COLO668 (cell line): ENCODE results near the gene SNX14.
"Not testable (repeated sequence)": the region's sequence is repeated elsewhere in the genome, so short reads cannot be mapped to it uniquely, and the experiment has no call there.

Experiments
- DNase-seq: peaks from one replicate; lab custom pipeline; 2025; ENCODE audit not compliant: unreplicated experiment; lab: John Stamatoyannopoulos, UW

SNX14 gene, protein sequence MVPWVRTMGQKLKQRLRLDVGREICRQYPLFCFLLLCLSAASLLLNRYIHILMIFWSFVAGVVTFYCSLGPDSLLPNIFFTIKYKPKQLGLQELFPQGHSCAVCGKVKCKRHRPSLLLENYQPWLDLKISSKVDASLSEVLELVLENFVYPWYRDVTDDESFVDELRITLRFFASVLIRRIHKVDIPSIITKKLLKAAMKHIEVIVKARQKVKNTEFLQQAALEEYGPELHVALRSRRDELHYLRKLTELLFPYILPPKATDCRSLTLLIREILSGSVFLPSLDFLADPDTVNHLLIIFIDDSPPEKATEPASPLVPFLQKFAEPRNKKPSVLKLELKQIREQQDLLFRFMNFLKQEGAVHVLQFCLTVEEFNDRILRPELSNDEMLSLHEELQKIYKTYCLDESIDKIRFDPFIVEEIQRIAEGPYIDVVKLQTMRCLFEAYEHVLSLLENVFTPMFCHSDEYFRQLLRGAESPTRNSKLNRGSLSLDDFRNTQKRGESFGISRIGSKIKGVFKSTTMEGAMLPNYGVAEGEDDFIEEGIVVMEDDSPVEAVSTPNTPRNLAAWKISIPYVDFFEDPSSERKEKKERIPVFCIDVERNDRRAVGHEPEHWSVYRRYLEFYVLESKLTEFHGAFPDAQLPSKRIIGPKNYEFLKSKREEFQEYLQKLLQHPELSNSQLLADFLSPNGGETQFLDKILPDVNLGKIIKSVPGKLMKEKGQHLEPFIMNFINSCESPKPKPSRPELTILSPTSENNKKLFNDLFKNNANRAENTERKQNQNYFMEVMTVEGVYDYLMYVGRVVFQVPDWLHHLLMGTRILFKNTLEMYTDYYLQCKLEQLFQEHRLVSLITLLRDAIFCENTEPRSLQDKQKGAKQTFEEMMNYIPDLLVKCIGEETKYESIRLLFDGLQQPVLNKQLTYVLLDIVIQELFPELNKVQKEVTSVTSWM

DNA sequence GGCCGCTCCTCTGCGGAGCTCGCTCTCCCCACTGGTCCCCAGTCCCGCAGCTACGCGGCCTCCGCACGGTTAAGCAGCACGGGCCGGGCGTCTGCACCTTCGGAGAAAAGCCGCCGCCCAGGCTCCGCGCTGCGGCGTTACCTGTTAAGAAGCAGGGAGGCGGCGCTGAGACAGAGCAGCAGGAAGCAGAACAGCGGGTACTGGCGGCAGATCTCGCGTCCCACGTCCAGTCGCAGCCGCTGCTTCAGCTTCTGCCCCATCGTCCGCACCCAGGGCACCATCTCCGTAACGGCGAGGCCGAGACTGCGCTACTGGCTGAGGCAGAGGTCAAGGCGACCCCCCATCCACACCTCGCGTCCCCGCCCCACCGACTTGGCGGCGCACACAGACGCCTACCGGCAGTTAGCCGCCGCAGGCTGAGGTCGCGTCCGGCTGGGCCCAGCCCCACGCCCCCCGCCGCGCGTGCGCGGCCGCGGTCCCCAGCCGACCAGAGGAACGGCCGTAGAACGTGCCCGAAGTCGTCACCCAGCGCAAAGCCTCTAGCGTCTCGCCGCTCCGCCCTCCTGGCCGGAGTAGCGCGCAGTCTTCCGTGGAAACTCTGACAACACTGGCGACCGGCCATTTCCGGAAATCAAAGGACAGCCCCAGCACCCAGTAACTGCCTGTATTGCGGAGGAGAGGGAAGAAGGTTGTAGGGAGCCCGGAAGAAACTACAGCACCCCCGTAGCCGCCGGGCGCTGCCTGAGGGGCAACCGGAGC is at the start of gene SNX14:
Gene SNX14, minus strand, starts transcription at position 421 of the 759 bp plus-strand sequence. Its CDS starts 140 bp downstream, at position 281.
- peak; percentile 89 for DNase-seq

DNA sequence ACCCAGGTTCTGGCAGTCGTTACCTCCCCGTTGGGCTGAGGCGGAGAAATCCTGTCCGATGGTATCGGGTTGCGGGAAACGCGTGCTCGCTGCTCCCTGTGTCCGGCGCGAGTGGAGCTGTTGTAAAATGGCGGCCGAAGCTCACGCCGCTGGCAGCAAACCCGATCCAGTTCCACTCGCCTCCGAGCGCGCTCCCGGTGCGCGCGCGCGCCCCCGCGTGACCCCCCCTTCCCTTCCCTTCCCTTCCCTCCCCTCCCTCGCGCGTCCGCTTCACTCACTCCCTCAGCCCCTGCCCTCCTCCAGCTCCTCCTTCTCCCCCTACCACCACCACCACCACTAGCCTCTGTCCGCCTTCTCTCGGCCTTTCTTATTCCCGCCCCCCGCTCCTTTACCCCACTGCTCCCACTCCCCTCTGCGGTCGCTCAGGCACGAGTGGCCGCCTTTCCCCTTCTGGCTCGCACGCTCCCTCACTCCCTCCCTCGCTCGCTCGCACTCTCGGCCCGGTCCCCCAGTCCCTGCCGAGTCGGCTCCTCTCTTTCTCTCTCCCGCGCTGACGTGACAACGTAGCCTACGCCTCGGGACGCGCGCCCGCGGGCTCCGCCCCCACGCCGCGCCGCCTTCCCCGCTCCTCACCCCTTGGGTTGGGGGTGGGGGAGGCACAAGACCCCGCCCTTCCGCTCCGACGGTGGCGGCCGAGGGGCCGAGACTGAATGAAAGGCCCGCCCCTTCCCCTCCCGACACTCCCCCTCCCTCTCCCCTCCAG is 49.3 kb upstream of the SNX14 start, which contains the start of gene SYNCRIP:
Gene SYNCRIP, minus strand, starts transcription at position 113 of the 763 bp plus-strand sequence. CDS start 1,447 bp downstream, outside the sequence.
- DNase-seq: peak; percentile 97

DNA sequence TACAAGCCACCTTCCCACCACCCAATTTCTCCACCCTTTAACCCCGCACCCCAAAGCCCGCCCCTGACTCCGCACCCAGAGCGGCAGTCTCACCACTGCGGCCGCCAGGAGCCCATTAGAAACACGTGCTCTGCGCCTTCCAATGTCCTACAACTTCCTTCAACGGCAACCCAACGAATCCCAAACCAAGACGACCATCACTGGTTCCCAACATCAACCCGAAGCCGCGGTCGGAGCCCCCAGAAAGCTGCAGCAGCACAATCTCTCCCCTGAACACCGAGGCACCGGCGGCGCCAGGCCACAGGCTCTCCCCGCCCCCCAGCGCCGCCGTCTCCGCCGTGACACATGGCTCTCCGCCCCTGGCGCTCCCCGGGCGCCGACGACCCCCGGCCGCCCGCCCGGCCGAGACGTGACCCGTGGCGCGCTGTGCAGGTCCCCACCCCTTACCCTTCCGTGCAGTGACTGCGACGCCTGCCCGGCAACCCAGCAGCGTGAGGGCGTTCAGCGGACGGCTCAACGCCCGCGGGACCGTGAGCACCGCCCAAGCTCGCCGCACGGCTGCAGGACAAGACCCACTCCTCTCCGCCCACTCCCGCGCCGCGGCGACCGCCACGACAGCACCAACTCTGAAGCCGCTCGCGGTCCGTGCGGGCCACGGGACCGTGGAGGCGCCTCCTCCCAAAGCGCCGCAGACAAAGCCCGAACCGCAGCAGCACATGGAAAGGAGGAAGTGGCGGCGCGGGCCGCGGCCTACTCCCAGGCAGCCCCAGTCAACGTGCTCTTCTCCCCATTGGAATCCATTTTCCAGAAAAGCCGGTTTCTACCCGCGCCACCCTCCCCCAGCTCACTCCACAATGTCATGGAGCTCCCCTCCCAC is 48.5 kb upstream of the SNX14 start:
- DNase-seq: peak; percentile 43

DNA sequence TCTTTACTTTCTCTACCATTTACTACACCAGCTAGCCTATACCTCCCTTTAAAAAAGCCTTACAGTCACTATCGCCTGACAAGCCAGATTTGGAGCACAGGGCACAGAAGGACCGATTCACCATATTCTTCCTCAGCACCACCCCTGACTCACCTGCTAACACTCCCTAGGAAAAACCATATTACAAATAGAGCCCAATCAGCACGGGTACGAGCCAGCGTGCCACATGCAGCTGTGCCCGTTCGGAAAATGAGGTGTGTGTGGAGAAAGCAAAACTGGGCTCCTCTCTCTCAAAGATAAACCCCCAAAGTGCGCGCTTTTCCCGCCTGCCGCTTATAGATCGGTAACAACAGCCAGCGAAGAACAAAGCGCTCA is 47.9 kb upstream of the SNX14 start:
- no peak for DNase-seq

DNA sequence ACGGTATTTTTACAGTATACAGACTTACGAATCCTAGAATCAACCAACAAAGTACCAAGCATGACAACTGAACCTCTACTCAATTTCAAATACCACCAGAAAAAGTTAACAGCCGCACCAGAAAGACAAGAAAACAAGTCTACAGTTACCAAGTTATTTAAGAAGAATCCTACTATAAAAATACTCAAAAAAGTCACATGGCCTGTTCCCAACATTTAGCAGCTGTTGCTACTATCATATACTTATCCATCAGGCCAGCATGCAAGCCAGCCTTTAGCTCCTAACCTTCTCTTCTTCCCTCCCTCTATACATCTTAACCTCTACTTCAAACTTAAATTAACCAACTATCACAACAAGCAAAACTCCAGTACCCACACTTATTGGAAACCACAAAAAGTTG is 47.2 kb upstream of the SNX14 start:
- no peak for DNase-seq

DNA sequence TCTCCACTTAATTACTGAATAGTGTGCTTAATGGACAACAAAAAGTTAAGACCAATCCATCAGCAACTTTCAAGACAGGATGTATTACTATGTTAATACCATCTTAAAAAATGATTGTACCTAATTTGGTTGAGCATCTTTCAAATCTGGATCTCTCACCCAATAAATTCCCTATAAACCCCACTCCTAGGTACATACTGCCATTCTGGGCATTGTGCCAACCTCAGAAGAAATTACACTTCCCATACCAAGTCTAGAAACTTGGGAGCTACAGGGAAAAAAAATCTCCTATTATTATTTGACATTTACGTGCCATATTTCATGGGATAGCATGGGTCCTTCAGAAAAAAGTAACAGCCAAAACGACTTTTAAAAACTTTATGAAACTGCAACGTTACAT is 43.9 kb upstream of the SNX14 start:
- DNase-seq: no peak

DNA sequence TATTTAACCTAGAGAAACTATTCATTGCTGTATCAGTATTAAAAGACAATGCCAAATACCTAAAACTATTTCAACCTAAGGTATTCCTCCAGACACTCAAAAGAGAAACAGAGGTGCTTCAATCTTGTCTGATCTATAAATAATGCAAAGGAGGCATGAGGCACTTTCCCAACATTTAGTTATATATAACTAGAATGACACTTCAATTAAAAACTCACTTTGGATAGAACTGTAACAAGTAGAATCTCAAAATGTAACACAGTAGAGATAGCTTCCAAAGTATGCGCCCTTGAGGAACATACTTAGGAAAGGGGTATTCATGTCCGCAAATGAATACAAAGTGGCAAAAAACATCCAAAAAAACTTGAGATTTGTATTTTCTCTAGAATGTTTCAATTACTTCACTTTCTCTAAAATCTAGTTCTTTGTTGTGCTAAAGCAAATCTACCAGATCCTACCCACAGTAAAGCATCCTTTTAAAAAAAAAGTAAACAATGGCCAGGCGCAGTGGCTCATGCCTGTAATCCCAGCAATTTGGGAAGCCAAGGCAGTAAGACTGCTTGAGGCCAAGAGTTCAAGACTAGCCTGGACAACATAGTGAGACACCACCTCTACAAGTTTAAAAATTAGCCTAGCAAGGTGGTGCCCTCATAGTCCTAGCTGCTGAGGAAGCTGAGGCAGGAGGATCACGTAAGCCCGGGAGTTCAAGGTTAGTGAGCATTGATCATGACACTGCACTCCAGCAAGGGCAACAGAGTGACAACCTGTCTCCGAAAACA is 38.7 kb upstream of the SNX14 start:
- no peak for DNase-seq

DNA sequence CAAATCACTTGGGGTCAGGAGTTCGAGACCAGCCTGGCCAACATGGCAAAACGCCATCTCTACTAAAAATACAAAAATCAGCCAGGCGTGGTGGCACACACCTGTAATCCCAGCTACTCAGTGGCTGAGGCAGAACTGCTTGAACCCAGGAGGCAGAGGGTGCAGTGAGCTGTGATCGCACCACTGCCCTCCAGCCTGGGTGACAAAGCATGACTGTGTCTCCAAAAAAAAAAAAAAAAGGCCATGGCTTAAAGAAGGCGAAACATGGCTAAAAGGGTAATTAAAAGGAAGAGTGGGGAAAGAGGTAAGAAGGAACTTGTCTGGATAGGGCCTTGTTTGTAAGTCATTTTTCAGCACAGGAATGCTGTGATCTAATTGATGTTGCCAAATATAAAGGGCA is 37.5 kb upstream of the SNX14 start:
- DNase-seq: not testable (repeated sequence)

DNA sequence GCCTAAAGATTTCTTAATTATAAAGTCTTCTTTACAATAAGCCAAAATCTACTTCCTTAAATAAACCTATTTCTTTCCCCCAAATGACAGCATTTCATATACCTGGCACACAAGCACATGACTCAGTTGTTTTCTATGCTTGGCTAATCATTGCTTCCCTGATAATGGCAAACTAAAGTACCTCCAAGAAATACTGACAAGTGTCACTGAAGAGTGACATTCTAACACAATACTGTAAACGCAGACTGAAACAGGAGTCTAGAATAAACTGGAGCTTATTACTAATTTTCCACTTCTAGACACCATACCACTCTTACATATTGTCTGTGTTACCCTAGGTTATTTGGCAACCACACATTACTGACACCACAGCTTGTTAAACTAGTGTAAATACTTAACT is 34.7 kb upstream of the SNX14 start:
- DNase-seq: no peak

DNA sequence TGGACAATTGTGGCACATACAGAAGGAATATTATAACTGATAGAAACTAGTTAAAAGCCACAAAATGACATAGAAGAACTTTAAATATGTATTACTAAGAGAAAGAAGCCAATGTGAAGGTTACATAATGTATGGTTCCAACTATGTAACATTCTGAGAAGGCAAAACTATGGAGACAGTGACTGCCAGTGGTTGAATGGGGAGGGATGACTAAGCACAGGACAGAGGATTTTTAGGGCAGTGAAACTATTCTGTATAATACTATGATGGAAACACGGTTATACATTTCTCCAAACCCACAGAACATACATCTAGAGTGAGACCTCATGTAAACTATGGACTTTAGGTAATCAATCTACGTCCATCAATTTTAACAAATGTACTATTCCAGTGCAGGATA is 26.6 kb upstream of the SNX14 start:
- no peak for DNase-seq

DNA sequence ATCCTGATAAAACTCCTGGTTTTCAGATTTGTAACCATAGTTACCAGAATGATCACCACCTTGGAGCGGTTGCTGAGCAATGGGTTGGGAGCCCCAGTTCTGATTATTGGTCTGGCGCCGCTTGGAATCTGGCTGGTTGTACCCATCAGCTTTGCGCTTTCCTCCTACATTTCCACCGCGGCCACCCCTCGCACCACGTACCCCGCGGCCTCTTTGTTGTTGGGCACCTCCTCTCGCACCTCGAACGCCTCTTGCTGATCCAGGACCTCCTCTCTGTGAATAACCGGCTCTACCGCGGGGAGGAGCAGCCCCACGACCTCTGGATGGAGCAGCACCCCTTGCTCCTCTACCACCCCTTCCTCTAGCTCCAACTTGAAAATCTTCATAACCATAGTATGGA is 21.1 kb upstream of the SNX14 start:
- no peak for DNase-seq

DNA sequence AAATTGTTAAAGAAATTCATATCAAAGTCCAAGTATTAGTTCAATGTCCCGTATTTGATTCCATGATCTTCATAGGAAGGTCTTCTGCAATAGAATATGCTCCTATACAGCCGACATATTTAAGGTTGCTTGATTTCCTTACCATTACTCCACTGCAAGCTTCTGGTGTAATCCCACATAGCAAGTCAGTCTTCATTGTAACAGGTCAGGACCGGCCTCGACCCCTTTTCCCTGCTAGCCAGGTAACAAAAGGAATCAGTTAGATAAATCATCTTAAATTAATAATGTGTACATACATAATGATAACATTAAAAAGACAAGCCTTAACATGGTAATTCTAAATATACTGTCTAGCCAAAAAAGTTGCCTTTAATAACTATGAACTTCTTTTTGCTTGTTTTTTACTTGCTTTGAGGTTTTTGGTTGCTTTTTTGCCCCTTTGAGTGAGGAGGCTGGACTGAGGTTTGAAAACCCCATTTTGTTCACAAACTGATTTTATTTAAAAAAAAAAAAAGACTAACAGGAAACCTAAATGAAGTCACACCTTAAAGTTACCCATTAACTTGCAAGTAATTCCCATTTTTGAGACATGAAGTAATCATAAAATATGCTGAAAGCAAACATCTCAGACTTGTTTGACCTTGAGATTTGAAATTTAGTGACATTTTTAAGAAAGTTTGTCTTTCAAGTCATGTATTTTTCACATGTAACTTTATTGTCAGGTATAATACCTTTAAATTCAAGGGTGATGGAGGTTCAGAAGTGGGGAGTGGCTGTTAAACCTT is 19.2 kb upstream of the SNX14 start:
- no peak for DNase-seq

DNA sequence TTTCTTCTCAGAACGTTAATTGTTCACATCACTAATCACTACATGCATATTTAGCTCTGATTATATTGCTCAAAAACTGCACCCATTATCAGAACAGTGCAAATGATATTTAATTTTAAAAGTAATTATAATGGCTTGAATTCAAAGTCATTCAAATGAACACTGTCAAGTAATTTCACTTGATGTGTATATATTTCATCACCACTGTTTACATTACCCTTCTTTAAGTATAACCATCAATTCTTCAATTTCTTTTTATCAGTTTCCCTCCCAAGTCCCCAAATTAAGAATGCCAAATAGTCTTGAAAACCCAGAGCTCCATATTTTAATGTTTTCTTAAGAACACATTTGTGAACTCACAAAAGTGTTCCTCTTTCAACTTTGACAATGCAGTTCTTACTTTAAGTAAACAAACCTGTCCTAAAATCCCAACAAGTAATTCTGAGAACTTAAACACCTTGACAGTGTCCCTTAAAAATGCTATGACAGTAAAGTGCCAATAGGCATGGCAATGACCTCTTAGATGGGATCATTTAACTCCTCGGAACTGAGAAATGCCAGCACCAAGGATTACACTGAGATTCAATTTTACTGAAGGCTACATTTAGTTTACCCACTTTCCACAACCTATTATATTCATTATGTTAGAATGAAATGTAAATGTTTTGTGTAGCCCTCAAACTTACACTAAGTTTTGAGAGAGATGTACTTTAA is 16.7 kb upstream of the SNX14 start:
- DNase-seq: no peak

DNA sequence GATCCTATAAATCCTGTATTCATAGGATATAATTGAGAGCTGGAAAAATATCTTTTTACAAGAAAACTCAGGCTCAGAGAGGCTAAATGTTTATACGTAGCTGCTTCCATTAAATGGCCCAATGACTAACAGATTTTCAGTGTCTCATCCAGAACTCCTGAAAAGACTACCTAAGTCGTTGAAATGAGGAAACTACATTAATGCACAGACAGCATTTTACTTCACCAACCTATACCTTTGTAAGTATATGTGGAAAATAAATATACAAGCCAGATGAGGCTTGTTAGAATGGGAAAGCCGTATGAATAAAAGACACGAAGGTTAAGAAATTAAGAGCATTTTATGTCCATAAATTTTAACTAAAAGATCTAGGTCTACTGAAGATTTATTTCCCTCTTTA is 8.4 kb upstream of the SNX14 start:
- no peak for DNase-seq

DNA sequence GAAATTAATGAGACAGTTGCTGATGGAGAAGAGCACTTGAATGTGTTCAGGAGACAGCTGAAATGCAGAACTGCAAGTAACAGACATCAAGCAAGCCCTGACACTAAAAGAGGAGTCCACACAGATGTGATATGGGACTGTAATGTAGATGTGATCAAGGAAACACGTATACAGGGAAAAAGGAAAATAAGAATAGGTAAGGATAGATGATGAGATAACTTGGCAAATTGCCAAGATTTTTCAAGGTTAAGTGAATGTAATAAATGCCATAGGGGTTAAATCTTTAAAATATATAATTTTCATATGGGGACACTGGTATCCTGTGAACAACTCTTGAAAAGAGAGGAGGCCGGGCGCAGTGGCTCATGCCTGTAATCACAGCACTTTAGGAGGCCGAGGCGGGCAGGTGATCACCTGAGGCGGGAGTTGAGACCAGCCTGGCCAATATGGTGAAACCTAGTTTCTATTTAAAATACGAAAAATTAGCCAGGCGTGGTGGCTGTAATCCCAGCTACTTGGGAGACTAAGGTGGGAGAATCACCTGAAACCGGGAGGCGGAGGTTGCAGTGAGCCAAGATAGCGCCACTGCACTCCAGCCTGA is 7.2 kb upstream of the SNX14 start:
- DNase-seq: no peak

DNA sequence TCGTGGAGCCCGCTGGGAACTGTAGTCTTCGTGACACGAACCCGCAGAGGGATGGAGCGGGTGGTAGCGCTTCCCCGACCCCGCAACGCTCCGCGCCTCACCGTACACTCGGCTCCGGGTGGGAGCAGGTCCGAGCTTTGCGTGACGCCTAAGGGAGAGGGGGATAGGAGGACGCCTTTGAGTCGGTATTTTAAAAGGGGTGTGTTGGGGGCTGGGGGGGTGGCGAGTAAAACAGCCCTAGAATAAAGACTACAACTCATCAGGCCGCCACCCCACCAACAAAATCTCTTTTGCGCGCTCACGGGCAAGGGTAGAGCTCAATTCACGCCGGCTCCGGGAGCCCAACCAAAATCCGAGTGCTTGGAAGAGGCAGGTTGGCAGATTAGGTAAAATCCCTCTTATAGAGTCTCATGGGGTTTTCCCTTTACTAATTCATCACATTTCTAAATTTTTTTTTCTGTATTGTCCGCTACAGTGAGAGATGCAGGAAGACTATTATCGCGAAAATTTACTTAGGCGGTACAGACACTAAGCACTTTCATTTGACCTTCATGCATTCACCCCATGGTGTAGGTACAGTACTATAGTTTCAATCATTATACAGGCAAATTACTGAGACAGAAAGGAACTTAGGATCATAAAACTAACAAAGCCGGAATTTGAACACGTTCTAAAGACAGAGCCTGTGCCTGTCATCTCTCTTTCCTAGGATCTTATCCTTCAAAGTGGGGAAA is 706 bp upstream of the SNX14 start:
- peak; percentile 42 for DNase-seq
